SW 1271 (cell line): ENCODE measurements around the gene DAG1.
A peak's percentile ranks its signal among the peaks of the same experiment; 100 is the strongest.
"Not testable (repeated sequence)": the region's sequence is repeated elsewhere in the genome, so short reads cannot be mapped to it uniquely, and the experiment has no call there.

Experiments used
- DNase-seq, 2 experiments: peaks; one replicate each; lab custom pipeline; 2025; lab: John Stamatoyannopoulos, UW

Gene DAG1

DNA sequence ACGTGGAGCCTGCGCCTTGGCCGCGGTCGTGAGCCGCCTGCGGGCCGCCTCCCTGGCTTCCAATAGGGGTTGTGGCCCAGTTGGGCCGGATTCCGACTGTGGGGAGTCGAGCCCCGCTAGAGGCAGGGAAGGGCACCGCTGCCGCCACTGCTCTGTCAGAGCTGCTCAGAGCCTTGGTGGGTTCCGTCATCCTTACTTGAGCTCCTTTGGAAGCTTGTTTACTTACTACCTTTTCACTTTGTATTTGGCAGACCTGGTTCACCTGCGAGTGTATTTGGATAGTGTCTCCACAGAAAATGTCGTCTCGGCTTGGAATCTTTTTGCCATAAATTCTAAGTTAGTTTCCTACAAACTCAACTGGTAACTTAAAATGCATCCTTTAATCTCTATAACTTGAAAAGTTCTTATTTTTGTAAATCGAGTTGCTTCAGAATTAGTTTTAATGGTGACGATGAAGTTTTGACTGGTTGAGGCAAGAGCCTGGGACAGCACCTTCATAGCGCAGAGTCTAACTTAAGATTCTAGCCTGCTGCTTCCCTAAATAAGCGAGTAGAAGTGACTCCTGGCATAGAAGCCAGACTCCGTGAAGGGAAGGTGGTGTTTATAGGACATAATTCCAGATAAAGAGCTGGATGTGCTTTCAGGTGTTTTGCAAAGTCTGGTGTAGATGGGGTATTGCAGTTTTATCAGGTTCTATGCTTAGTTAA is 800 bp downstream of the DAG1 start:
- DNase-seq, result peak in 1 of 2 experiments; percentile 49

DNA sequence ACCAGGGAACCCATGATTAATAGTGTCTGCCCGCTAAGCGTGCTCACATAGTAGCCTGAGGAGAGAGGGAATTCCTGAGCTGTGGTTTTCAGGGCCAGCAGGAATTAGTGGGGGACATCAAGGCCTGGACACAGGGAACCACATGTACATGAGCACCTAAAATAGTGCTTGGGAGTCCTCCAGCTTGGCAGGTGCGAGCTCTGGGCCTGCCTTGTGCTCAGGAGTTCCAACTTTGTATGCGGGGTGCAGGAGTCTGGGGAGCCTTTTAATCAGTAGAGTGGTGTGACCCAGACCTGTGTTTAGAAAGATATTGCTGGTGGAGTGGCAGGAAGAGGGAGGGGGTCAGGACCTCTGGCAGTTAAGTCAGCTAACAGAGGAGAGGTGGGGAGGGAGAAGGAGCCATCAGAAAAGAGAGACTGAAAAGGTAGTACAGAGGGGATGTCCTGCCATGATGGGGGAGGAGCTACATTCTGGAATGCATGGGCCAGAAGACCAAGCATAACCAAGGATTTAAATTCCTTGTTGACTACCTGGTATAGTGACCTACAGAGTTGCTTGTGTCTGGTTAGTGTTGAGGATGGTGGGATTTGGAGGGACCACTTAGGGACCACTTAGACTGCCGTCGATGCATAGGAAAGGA is 1.9 kb downstream of the DAG1 start:
- no peak for DNase-seq

DNA sequence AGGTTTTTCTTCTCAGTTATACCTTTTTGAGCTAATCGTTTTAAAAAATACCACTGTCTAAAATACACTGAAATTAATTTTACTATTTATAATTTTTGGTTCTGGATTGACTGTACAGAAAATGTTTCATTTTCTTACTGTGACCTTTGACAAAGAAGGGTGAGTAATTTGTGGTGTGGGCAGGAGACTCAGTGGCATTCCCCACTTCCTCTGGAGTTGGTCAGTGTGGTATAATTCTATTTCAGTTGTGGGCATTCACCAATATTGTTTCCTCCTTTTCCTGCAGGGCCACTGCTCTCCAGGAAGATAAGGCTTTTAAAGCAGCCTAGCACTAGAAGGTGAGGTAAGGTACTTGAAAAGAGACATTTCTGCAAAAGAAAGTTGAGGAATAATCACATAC is 6.5 kb downstream of the DAG1 start:
- no peak for DNase-seq

DNA sequence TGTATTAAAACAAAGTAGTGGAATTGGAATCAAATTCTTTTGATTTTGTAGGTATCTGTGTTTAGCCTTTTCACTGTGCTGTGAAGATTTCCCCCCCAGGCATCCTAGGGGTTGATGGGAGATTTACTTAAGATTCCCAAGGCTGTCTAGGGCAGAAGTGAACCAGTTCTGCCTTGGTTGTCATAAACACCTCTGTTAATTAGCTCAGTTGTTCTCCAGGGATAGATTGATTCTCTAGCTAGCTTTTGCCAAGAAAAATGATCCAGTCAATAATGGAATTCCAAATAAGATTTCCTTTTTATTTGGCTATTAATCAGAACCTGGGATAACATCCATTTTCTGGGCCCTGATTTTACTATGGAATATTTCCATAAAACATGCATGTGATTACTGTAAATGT is 12.7 kb downstream of the DAG1 start:
- no peak for DNase-seq

DNA sequence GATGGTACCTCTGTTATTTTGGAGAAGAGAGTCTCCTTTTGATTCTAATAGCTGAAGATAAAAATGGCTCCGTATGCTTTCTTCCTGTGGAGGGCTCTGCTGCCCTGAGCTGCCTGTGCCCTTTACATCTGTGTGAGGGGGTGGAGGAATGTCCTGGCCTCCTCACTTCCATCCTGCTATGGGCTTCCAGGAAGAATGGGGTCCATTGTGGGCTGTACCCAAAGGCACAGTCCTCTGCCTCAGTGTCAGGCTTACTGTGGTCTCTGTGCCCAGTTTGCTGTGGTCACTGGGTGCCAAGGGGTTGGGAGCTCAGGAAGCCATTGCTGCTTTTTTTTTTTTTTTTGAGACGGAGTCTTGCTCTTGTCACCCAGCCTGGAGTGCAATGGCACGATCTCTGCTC is 14.4 kb downstream of the DAG1 start:
- DNase-seq, result no peak

DNA sequence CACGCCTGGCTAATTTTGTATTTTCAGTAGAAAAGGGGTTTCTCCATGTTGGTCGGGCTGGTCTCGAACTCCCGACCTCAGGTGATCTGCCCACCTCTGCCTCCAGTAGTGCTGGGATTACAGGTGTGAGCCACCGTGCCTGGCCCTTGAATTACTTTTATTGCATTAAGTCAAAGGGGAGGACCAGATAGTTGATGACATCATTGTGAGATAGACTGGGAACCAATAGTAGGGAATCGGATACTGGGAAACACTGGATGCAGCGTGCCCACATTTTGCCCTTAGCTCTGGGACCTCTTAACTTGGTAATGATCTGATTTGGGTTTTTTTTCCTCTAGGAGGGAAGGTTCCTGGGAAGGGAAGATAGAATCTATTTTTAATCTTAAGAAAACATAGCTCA is 19.2 kb downstream of the DAG1 start:
- no peak for DNase-seq

DNA sequence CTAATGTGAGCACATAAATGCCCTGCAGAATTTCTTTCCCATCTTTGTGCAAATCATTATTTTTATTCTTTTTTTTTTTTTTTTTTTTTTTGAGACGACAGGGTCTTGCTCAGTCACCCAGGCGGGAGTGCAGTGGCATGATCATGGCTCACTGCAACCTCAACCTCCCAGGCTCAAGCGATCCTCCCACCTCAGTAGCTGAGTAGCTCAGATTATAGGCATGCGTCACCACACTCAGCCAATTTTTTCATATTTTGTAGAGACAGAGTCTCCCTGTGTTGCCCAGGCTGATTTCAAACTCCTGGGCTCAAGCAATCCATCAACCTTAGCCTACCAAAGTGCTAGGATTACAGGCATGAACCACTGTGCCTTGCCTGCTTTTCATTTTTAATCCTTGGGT is 22.9 kb downstream of the DAG1 start:
- no peak for DNase-seq

DNA sequence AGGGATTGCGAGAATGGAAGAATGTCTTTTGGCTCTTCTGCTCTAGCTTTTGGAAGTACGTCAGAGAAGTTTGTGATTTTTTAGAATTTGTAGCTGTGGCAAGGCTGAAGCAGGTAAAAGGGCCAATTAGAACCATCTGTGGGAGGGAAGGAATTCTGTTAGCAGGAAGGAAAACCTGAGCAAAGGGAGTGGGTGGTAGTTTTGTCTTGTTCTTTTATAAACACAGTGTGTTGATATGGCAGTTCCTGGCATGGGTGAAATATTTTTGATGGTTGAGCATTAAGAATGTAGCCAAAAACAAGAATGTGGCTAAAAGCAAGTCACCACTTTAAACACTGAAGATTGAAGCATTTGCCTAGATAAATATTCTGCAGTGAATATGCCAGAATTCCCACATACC is 23.8 kb downstream of the DAG1 start:
- no peak for DNase-seq

DNA sequence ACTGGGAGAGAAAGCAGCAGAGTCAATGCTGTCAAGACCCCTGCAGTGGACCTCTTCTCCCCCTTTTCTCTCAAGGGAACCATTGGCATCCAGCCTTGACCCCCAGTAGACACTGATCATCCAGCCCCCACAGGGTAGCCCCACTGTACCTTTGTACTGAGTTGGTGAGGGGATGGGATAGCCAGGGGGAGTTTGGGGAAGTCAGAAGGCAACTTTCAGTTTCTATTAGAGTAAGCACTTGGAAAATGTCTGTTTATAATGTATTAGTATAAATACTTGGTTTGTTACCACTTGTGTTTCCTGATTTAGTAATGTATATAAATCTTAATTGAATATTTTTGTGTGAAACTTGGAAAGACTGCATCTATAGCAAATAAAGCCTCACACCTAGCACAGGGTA is 25.0 kb downstream of the DAG1 start:
- no peak for DNase-seq

DNA sequence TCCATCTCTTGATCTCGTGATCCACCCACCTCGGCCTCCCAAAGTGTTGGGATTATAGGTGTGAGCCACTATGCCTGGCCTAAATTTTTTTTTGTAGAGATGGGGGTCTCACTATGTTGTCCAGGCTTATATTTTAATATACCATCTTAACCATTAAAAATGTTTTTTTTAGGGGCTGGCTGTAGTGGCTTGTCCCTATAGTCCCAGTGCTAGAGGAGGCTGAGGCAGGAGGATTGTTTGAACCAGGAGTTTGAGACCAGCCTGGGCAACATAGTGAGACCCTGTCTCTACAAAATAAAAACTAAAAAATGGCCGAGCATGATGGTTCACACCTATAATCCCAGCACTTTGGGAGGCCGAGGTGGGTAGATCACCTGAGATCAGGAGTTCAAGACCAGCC is 26.8 kb downstream of the DAG1 start:
- not testable (repeated sequence) for DNase-seq

DNA sequence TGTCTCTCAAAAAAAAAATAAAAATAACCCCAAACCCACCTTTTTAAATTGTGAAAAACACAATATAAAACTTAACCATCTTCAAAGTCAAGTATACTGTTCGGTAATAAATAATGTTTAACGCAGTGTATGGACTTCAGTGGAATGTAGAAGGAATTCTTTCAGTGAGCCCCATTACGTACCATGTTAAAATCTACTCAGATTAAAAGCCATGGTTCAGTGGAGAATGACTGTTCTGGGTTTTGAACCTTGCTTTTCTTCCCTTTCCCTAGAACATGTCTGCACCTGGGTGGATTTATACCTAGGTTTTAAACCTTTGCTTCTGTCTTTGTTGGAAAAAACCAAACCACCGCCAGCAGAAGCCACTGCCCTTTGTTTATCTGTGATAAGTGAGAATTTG is 27.5 kb downstream of the DAG1 start:
- no peak for DNase-seq

DNA sequence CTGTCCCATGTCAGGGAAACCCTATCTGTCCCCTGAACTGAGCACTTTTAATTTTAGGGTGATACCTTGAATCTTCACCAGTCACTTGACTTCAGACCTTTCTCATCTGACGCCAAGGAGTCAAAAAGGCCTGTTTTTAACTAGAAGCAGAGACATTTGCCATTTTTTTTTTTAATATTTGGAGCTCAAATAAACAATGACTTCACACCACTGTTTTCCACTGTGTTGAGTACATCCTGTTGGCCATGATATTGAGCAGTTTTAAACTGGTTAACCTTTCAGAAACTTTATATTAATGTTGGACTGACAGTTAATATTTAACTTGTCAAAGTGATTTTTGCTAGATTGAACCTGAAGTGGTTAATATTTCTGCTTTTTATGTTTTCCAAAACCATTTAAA is 28.2 kb downstream of the DAG1 start:
- DNase-seq, result no peak

DNA sequence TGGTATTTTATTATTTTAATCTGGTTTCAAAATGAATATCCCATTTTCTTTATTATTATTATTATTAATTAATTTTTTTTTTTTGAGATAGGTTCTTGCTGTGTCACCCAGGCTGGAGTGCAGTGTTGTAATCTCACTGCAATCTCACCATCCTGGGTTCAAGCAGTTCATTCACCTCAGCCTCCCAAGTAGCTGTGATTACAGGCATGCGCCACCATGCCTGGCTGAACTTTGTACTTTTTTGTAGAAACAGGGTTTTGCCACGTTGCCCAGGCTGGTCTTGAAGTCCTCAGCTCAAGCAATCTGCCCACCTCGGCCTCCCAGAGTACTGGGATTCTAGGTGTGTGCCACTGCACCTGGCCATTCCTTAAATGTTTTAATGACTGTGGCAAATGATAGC is 28.6 kb downstream of the DAG1 start:
- DNase-seq, result no peak

DNA sequence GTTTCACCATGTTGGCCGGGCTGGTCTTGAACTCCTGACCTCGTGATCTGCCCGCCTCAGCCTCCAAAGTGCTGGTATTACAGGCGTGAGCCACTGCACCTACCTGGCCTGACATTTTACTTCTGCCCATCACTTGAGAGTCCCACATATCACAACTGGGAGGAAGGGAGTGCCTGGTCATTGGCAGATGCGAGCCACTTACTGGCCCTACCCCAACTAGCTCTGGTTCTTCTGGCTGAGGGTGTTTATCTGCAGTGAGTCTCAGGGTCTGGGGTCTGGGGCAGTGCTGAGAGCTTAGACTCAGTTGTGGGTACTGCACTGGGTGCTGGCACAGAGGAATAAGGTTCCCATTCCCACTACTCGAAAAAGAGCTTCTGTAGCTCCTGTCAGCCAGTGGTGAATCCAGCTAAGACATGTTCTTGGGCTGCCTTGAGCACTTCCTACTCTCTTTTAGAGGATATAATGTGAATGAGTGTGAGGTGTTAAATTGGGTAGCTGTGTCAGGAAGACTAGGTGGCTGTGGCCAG is 30.2 kb downstream of the DAG1 start:
- no peak for DNase-seq

DNA sequence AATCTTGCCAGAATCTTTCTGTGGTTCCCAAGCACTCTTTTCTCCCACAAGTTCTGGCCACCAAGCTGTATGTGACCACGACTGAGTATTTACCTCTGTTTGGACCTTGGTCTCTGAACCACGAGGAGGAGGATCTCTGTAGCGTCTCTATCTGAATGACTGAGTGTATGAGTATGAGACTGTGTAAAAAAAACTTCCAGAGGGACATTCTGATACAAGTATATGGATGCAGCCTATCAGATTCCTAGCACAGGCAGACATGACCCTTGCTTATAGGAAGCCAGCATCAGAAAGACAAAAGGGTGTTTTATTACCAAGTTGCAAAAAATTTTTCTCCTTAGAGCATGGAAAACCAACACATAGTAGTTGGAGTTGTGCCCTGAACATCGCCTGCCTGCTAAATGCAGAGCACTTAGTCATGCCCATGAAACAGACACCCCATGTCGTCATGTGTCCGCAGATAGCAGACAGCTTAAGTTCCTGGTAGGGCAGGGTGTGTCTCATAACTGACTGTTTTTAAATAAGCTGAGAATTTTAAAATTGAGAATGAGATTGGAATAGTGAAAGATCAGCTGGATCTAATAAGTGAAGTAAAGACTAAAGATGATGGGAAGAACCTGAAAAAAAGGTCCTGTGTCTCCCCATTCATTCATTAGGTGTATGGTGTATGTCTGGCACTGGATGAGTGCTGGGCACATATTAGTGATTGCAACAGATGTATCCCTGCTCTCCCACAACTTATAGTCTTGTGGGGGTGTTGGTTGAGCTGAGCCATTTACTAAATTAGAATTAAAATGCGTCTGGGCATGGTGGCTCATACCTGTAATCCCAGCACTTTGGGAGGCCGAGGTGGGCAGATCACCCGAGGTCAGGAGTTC is 30.9 kb downstream of the DAG1 start:
- no peak for DNase-seq

DNA sequence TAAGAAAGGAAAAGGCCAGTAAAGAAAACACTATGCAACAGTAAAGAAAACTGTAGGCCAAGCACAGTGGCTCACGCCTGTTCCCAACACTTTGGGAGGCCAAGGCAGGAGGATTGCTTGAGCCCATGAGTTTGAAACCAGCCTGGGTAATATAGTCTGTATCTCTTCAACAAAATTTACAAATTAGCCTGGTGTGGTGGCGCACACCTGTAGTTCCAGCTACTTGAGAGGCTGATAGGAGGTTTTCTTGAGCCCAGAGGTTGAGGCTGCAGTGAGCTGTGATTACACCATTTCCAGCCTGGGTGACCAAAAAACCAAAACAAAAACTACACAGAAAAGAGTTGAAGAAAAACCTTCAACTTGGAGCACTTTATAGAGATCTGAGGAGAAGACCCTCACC is 31.8 kb downstream of the DAG1 start:
- no peak for DNase-seq

DNA sequence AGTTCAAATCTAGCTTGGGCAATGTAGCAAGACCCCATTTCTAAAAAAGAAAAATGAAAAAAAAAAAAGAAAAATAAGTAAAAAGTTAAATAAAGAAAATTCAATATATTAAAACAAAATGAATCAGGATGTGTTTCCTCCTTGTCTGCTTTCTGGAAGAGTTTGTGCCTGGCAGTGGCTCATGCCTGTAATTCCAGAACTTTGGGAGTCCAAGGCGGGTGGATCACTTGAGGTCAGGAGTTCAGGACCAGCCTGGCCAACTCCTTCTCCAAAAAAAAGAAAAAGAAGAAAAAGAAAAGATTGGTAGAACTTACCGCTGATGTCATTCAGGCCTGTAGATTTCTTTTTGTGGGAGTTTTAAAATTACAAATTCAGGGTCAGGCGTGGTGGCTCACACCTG is 36.8 kb downstream of the DAG1 start:
- no peak for DNase-seq

DNA sequence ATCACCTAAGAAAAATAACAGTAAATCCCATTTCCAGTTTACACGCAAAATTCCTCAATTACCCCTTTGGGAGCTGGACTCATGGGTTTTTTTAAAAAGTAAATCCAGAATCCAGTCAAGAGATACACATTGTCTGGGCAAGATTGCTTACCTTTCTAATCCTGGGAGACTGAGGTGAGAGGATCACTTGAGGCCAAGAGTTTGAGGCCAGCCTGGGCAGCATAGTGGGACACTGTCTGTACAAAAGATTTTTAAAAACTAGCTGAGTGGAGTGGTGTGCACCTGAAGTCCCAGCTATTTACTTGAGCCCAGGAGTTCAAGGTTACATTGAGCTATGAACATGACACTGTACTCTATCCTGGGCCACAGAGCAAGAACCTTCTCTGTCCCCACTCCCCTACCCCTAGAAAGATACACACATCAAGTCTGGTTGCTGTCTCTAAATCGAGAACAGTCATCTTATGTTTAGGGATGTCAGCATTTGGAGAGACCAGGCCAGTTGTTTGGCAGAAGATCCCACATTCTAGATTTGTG is 39.0 kb downstream of the DAG1 start:
- no peak for DNase-seq

DNA sequence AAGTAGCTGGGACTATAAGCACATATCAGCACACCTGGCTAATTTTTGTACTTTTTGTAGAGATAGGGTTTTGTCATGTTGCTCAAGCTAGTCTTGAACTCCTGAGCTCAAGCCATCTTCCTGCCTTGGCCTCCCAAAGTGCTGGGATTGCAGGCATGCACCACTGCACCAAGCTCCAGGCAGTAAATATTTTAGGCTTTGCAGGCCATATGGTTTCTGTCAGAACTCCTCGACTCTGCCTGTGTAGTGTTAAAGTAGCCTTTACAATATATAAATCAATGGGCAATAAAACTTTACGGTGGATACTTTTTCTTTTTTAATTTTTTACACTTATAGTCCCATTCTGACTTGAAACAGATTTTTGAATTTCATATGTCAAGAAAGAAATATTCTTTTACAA is 41.6 kb downstream of the DAG1 start:
- DNase-seq, result no peak

DNA sequence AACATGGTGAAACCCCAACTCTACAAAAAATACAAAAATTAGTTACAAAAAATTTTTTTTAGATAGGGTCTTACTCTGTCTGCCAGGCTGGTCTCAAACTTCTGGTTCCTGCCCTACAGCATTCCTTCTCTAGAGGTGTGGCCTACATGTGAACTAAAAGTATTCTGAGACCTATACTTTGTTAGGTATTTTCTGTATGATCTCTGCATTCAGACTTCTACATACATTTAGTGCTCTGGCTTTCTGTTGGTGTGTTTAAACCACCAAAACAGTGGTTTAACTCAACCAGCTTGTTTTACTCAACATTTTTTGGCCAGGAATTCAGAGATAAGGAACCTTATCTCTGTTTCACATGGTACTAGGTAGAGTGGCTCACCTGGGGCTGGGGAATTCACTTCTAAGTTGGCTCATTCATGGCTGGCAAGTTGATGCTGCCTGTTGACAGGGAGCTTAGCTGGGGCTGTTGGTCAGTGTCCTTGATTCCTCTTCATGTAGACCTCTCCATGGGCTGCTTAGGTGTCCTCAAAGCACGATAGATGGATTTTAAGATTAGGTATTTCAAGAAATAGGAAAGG is 42.8 kb downstream of the DAG1 start:
- DNase-seq, result no peak

DNA sequence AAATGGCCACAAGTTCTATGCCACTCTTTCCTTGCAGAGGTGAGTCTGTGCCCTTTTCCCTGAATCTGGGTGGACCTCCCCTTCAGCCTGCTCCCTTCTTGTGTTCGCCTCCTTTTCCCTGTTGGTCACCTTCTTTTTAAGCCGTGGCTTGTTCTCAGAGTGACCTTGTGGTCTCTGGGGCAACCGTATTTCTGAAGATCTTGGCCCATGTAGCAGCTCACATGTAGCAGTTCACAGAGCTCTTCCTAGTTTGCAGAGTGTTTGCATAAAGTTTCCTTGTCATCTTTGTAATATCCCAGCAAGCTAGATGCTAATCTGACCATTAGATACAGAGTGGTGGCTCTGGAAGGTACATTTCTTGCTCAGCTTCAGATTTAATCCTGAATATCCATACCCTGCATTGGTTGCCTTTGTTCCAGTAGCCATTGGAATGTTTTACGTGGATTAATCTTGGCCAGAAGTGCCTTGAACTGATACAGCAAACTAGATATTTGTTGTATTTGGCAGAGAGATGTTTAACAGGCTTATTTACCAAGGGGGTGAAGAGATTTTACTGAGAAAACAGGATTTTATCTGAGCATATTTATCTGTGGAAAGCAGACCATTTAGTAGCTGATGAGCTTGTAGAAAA is 43.5 kb downstream of the DAG1 start:
- no peak for DNase-seq

DNA sequence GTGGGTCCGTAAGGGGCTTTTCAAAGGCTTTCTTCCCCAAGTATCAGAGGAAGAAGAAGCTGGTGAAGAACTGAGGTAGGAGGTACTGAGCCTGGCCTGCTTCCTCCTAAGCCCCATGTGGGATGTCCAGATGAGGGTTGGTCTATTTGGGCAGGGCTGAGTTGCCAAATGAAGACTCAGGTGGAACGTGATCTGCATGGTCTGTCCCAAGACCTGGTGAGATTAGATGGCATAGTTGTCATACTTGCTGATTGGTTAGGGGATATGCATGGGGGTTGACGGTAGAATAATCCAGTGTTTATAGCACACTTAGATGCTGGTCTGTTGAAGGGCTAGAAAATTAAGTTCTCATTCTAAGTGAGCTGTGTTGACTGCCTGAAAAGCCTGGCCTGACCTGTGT is 47.9 kb downstream of the DAG1 start:
- no peak for DNase-seq
